Smooth muscle cell (in vitro differentiated cells): ENCODE results near the gene GTF2H3. TPM values are rescaled to one million over a fixed set of nuclear protein-coding genes. Genes with fewer than 3 reads are reported as not detected.

Experiments
- DNase-seq: peaks from one replicate; lab custom pipeline; 2025; ENCODE audit not compliant: unreplicated experiment; lab: John Stamatoyannopoulos, UW
- H2AFZ ChIP-seq: fragments of 200-600 bp; sonication (generic); 2 replicates; pipeline ENCODE4 v1.6.0; 2016; ENCODE audit warnings: antibody characterized with exemption, low read depth, mild to moderate bottlenecking
- H3F3A ChIP-seq: fragments of 200-600 bp; sonication (generic); 2 replicates; pipeline ENCODE4 v1.6.0; 2017; ENCODE audit warnings: antibody characterized with exemption, low read depth
- H3K27ac ChIP-seq: fragments of 200-600 bp; sonication (generic); 2 replicates; pipeline ENCODE4 v1.5.1; 2016; ENCODE audit warnings: low read depth, mild to moderate bottlenecking
- H3K27me3 ChIP-seq: fragments of 200-600 bp; sonication (generic); 2 replicates; pipeline ENCODE4 v1.6.1; 2016; ENCODE audit warnings: low read depth, mild to moderate bottlenecking
- H3K36me3 ChIP-seq: fragments of 200-600 bp; sonication (generic); 2 replicates; pipeline ENCODE4 v1.5.1; 2016; ENCODE audit warnings: low read depth
- H3K4me1 ChIP-seq: fragments of 200-600 bp; sonication (generic); 2 replicates; pipeline ENCODE4 v1.5.1; 2016; ENCODE audit warnings: low read depth
- H3K4me2 ChIP-seq: fragments of 200-600 bp; sonication (generic); 2 replicates; pipeline ENCODE4 v1.6.0; 2016; ENCODE audit warnings: mild to moderate bottlenecking
- H3K4me3 ChIP-seq: fragments of 200-600 bp; sonication (generic); 2 replicates; pipeline ENCODE4 v1.5.1; 2016; ENCODE audit warnings: mild to moderate bottlenecking
- H3K79me2 ChIP-seq: fragments of 200-600 bp; sonication (generic); 2 replicates; pipeline ENCODE4 v1.6.0; 2016; ENCODE audit warnings: low read depth, mild to moderate bottlenecking
- H3K9ac ChIP-seq: fragments of 200-600 bp; sonication (generic); 2 replicates; pipeline ENCODE4 v1.6.0; 2016; ENCODE audit warnings: low read depth
- H3K9me3 ChIP-seq: fragments of 200-600 bp; sonication (generic); replicated peaks from 2 replicates; pipeline ENCODE4 v1.5.1; 2016; ENCODE audit warnings: low read depth
- H4K20me1 ChIP-seq: fragments of 200-600 bp; sonication (generic); 2 replicates; pipeline ENCODE4 v1.6.0; 2016; ENCODE audit warnings: low read depth
- CTCF ChIP-seq: fragments of 200-600 bp; sonication (generic); IDR thresholded peaks from 2 replicates; pipeline ENCODE4 v1.5.1; 2017; ENCODE audit warnings: borderline replicate concordance, mild to moderate bottlenecking, antibody characterized with exemption; ENCODE audit not compliant: insufficient read depth, poor library complexity, severe bottlenecking
- WGBS: methylation state at CpG from one replicate; pipeline ENCODE4 v1.1.7; 2016; ENCODE audit warnings: low lambda C conversion rate; 5-methylcytosine and 5-hydroxymethylcytosine counted together
- polyA plus RNA-seq: library from polyadenylated mRNA; unstranded; fragments of >200 nt; fragmentation: Nextera tagmentation; extraction: Ambion mirVana; gene quantifications from 2 replicates; pipeline ENCODE4 v1.2.1, GENCODE V29; 2016
- total RNA-seq: library from RNA; depleted of rRNA; stranded (reverse); fragments of >200 nt; gene quantifications from 2 replicates; pipeline ENCODE4 v1.2.3, GENCODE V29; 2014

The GTF2H3 gene
- total RNA-seq: 39.5 and 43.2 TPM in 2 replicates
- polyA plus RNA-seq: 10.8 and 11.3 TPM in 2 replicates

GRCh38 chr12:123633379-123634141 is at the start of gene GTF2H3, which contains the start of gene EIF2B1:
Gene GTF2H3, plus strand, starts transcription at chr12:123633829. Its CDS starts 31 bp downstream, at chr12:123633860.
Gene EIF2B1, minus strand, starts transcription at chr12:123633686. Its CDS starts 129 bp downstream, at chr12:123633557.
- H3K36me3 ChIP-seq: peaks cover 3% of the 10 kb centered on the region
- H3K27me3 ChIP-seq: no peaks in the 10 kb centered on the region
- no peaks in the 10 kb centered on the region for H3K9me3 ChIP-seq
- H3K4me1 ChIP-seq: no peaks in the 10 kb centered on the region
- H4K20me1 ChIP-seq: no peaks in the 10 kb centered on the region
- peak within 1 kb of the TSS; percentile 90 for H3K9ac ChIP-seq
- H3K4me2 ChIP-seq: peak within 1 kb of the TSS; percentile 93
- whole genome bisulfite sequencing: under 1% methylated on average over 51 of the region's 52 CpGs
- peaks cover 27% of the 10 kb centered on the region for H3K79me2 ChIP-seq
- TF ChIP-seq CTCF: no peak
- DNase-seq: peak; percentile 84
- H2AFZ ChIP-seq: peak within 1 kb of the TSS; percentile 88
- peak within 1 kb of the TSS; percentile 78 for H3K4me3 ChIP-seq
- H3K27ac ChIP-seq: peak within 1 kb of the TSS; percentile 80
- H3F3A ChIP-seq: no peaks in the 10 kb centered on the region

- TF ChIP-seq CTCF: no peak
- no peak for DNase-seq
- 42% methylated on average over 8 of the region's 8 CpGs for WGBS
- Histone ChIP-seq H4K20me1 (peaks cover 100% of the 10 kb centered on the region), H3F3A (peaks cover 42% of the 10 kb centered on the region), H3K4me2 (peak overlapping the region; percentile 66), H3K9me3 (no peaks in the 10 kb centered on the region), H3K27me3 (no peaks in the 10 kb centered on the region), H2AFZ (no peak overlapping the region), H3K9ac (no peak overlapping the region), H3K36me3 (peaks cover 29% of the 10 kb centered on the region), H3K4me3 (no peak overlapping the region), H3K27ac (peak overlapping the region; percentile 65), H3K4me1 (peaks cover 10% of the 10 kb centered on the region), H3K79me2 (peaks cover 100% of the 10 kb centered on the region)
Observed at GRCh38 chr12:123591702-123592481, 41.7 kb upstream of the GTF2H3 start.

DNA sequence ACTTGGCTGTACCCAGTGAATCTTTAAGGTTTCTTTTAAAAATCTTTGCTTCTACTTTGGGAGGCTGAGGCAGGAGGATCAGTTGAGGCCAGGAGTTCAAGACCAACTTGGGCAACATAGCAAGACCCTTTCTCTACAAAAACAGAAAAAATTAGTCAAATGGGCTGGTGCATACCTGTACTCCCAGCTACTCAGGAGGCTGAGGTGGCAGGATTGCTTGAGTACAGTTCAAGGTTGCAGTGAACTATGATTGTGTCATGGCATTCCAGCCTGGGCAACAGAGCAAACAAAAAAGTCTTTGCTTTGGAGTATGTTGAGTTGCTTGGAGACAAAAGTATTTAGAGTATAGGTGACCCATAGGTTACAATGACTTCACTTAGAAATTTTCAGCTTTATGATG is 37.9 kb upstream of the GTF2H3 start:
- H3K4me1 ChIP-seq: peaks cover 4% of the 10 kb centered on the region
- no peak overlapping the region for H3K27ac ChIP-seq
- DNase-seq: no peak
- no peak overlapping the region for H3K4me2 ChIP-seq
- H4K20me1 ChIP-seq: peaks cover 73% of the 10 kb centered on the region
- no peak overlapping the region for H3K9ac ChIP-seq
- H3F3A ChIP-seq: peaks cover 54% of the 10 kb centered on the region
- no peak for TF ChIP-seq CTCF
- H3K27me3 ChIP-seq: no peaks in the 10 kb centered on the region
- peaks cover 36% of the 10 kb centered on the region for H3K36me3 ChIP-seq
- peaks cover 71% of the 10 kb centered on the region for H3K79me2 ChIP-seq
- no peaks in the 10 kb centered on the region for H3K9me3 ChIP-seq
- H3K4me3 ChIP-seq: no peak overlapping the region
- no peak overlapping the region for H2AFZ ChIP-seq
